GM18858 (cell line): Measurements from ENCODE around the gene TTLL3.

Experiments used
- ATAC-seq: cut with Tn5 transposase; IDR thresholded peaks from one replicate; pipeline ENCODE4 v1.9.1; 2021; ENCODE audit not compliant: unreplicated experiment

Gene TTLL3

DNA sequence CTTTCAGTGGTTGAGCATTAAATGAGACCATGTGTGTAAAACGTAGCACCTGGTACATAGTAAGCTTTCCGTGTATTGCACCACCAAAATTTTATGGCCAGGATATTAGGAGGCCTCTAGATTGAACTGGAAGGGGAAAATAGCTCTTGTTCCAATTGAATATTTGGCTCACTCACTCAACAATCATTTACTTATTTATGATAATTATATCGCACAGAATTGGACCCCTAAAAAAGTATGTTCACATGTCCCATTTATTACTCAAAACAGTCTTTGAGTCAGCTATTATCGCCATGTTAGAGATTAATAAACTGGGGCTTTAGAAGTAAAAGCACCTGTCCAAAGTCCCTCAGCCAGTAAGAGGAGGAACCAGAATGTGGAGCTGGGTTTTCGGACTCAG lies 5.1 kb upstream of the TTLL3 start:
- ATAC-seq, result no peak

DNA sequence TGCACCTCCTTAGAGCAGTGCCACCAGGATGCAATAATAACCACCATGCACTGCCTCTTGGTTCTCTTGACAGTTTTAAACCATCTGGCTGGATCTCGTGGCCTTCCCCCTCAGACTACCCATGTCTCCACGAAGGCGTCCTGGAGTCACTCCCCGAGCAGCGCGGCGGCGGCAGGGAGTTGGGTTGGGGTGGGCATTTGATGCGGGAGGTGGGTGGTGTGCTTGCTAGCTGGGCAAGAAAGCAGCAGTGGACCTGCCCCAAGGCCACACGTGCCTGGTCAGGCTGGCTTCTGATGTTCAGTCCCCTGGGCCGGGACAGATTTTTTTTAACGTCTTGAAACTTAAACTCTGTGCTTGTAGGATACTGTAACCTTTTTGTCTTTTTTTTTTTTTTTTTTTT lies 3.9 kb upstream of the TTLL3 start:
- no peak for ATAC-seq

DNA sequence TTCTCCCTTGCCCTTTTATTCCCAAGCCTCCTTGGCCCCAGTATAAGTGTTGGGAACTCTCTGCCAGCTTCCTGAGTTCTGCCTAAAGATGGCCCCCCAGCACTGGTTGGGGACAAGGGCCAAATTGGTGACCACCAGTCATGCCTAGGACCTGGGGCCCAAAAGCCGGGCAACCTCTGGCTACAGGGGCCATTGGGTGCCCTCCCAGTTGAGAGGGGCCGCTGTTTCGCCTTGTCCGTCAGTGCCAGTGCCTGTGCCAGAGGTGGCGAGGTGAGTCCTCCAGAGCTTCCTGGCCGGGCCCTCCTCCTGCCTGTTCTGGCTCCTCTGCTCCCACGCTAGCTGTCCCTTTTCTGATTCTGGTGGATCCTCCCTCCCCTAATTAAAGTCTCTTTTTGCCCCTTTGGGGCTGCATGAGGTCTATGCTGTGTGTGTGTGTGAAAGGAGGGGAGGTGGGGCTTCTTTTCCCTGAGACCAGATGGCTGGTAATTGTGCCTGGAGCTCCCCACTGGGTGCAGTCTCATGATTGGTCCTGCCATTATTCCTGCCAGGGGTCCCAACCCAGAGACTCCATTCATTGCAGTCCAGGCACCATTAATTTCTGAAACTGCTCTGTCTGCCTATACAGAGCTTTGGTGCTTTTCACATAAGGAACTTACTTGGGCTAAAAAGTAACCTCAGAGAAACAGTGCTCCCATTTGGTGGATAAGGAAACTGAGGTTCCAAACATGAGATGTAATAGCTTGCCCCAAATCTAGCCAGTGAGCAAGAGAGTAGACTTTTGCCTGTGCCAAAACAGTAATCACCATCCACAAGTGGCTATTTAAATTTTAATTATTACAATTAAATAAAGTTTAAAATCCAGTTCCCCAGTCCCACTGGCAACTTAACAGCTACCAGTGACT lies 3.1 kb upstream of the TTLL3 start:
- ATAC-seq, result no peak

DNA sequence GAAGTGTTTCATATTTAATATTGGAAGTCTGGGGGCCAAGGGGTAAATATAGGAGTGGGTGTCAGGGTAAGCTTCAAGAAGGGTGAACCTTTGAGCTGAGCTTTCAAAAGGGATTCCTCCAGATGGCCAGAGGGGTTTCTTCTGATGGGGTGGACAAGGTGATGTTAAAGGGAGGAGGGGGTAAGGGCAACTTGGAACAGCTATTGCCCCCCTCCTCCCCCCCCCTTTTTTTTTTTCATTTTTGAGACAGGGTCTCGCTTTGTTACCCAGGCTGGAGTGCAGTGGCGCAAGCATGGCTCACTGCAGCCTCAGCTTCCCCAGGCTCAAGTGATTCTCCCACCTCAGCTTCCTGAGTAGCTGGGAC lies 2.1 kb upstream of the TTLL3 start:
- no peak for ATAC-seq

DNA sequence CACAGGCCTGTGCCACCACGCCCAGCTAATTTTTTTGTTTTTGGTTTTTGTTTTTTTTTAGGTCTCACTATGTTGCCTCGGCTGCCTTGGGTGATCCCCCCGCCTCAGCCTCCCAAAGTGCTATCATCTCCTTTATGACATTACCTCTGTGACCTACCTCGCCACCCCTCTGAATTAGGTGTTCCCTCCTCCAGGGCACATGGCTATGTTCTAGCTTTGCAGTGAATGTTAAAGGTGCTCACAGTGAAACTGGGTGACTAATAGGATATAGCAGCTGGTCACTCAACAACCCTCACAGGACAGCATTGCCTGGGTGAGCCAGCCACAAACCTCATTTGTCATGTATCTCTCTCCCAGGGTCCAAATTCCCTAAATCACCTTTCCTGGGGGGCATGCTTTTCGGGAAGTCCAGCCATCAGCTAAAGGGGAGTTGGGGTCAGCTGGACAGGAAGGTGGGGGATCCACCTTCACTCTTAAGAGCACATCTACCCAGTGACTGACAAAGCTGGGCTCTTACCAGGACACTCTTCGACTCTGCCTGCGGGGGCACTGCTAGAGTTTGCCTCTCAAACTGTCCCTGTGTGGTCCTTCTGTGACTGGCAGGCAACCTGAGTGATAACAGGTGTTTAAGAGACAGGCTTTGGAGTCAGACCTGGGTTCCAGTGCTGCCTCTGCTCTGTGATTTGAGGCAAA lies 1.6 kb upstream of the TTLL3 start:
- peak; percentile 49 for ATAC-seq

DNA sequence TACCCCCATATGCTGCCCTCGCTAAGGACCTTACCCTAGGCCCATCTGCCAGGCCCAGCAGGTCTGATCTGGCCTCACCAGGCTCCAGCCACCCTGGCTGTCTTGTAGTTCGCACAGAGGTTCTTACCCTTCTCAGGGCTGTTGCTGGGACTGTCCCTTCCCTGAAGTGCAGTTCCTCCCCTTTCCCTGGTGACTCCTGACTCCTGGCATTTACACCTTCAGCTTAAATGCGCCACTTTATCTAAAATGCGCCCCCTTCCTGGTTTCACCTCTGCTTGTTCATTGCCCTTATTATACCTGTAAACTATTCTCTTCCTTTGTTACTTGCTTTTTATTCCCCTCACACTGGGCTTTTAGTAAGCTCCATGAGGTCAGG lies 835 bp upstream of the TTLL3 start:
- no peak for ATAC-seq

DNA sequence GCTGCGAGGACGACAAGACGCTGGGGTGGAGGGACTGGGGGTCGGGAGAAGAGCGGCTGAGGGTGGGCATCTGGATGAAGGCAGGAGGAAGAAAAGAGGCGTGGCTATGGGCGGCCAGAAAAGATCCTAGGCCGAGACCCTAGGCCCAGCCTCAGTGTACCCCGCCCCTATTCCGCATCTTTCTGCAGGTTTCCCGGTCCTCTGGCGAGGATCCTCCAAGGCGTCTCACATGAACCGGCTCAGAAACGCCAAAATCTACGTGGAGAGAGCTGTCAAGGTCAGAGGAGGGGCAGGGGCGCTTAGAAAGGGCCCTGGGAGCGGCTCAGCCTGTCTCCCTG lies 340 bp downstream of the TTLL3 start:
- ATAC-seq, result no peak

DNA sequence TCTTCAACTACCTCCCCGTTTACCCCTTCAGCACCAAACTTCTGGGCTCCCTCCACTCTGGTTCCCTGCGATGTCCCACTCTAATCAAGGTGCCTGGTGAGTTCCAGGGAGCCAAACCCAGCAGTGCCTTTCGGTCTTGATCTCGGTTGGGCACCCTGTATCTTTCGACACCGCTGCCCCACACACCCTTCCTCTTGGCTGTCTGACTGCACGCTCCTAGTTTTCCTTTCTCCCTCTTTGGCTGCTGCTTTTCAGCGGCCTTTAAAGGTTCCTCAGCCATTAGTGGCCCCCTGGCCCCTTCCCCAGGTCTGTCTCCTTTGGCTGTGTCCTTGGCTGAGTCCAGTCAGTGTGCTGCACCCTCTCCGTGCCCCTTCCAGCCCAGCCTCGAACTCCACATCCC lies 784 bp downstream of the TTLL3 start:
- ATAC-seq, result no peak

DNA sequence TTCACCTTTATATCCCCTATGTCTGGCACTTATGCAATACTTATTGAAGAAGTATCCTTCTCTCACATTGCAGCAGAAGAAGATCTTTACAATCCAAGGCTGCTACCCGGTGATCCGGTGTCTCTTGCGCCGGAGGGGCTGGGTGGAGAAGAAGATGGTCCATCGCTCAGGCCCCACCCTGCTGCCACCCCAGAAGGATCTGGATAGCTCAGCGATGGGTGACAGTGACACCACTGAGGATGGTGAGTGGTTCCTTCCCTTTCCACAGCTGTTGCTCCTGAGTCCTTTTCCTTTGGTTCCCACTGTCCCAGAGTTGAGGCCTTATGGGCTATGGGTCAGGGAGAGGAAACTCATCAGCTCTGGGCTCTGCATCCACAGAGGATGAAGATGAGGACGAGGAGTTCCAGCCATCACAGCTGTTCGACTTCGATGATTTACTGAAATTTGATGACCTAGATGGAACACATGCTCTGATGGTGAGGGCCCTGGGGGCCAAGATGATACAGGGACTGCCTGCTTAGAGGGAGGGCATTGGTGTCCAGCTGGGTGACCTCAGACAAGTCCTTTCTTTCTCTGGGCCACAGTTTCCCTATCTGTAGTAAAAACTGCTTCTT lies 2.9 kb downstream of the TTLL3 start:
- ATAC-seq, result no peak

DNA sequence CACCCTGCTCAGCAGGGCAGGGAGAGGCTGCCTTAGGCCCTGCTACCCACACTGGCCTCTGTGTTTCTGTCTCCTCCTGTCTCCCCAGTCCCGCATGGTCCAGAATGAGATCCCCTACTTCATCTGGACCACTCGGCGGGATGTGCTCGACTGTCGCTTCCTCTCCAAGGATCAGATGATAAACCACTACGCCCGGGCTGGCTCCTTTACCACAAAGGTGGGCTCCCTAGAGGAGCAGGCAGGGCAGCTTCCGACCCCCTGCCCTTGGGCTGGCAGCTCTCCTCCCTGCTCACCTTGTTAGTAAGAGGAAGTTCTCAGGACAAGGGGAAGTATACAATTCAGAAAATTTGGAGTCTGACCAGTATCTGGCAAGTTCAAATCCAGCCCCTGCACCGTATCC lies 5.9 kb downstream of the TTLL3 start:
- ATAC-seq, result no peak

DNA sequence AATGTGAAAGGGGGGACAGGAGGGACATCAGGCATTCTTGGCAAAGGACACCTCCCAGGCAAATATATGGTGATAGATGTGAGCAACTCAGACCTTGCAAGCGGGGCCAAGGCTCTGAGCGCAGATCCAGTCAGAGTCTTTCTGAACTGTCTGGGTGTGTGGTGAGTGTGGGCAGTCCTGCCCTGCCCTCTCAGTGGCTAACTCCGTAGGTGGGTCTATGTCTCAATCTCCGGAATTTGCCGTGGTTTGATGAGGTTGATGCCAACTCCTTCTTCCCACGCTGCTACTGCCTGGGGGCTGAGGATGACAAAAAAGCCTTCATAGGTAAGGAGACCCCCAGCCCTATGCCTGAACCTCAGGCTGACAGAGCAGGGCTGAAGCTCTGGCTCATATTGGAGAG lies 7.4 kb downstream of the TTLL3 start:
- ATAC-seq, result no peak

DNA sequence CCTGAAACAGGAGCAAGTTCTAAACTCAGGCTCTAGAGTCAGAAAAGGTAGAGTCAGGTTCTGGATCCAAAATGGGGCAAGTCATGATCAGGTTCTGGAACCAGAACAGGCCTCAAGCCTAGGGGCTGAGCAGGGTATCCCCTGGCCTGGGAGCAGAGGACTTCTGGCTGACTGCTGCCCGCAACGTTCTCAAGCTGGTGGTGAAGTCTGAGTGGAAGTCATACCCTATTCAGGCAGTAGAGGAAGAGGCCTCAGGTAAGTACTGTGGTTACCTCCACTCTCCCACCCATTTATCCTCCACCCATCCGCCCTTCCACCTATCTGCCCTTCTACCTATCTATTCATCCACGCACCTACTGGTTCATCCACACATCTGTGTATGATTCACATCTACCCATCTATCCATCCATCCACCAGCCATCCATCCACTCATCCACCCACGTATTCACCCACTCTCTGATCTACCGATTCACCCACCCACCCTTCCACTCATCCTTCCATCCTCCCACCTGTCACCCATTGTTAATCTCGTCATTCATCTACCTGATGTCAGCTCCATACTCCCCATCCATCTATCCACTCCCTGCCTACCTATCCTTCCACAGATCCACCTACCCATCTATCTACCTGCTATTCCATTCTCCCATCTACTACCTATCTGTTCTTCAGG lies 8.7 kb downstream of the TTLL3 start:
- no peak for ATAC-seq

DNA sequence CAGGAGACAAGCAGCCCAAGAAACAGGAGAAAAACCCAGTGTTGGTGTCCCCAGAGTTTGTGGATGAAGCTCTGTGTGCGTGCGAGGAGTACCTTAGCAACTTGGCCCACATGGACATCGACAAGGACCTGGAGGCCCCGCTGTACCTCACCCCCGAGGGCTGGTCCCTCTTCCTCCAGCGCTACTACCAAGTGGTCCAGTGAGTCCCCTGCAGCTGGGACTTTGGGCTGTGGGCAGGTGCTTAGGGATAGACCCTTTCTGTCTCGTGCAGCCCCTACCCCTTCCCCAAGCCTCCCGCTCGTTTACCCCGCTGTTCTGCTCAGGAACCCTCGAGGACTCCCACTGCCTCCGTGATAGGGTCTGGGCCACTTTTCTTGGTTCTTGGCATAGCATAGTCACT lies 10.5 kb downstream of the TTLL3 start:
- ATAC-seq, result no peak

DNA sequence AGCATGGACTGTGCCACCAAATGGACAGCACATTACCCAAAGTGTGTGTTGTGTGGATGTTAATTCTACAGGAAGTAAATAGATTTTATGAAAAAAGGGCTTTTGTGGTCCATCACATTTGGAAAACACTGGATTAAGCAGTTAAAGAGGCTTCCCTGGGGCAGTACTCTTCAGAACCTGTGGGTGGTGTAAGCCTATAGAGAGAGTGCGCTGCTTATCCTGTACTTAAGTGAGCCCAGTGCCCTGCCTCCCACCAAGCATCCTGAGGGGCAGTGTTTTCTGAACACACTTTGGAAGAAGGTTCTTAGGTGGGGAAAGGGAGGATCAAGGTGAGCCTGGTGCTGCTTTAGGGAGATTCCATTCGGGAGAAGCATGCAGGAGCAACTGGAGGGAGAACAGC lies 10.9 kb downstream of the TTLL3 start:
- no peak for ATAC-seq

DNA sequence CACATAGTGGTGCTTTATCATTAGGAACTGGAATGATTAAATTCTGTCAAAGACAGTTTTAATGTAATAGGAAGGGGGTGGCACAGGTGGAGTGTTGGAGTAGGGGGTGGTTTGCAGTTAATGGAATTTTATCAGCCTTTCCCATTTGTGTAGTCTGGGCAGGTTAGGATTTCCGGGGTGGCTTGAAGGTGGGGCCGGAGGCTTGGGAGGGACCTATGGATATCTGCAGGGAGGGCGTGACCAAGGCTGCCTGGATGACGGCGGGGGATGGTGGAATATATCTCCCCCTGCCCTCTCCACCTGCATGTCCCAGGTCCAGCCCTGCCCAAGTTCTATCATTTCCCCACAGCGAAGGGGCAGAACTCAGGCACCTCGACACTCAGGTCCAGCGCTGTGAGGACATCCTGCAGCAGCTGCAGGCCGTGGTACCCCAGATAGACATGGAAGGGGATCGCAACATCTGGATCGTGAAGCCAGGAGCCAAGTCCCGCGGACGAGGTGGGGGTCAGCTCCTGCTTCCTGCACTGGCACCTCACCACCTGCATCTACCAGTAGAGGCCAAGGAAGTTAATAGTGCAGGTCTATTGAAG lies 15.5 kb downstream of the TTLL3 start:
- ATAC-seq, result no peak

DNA sequence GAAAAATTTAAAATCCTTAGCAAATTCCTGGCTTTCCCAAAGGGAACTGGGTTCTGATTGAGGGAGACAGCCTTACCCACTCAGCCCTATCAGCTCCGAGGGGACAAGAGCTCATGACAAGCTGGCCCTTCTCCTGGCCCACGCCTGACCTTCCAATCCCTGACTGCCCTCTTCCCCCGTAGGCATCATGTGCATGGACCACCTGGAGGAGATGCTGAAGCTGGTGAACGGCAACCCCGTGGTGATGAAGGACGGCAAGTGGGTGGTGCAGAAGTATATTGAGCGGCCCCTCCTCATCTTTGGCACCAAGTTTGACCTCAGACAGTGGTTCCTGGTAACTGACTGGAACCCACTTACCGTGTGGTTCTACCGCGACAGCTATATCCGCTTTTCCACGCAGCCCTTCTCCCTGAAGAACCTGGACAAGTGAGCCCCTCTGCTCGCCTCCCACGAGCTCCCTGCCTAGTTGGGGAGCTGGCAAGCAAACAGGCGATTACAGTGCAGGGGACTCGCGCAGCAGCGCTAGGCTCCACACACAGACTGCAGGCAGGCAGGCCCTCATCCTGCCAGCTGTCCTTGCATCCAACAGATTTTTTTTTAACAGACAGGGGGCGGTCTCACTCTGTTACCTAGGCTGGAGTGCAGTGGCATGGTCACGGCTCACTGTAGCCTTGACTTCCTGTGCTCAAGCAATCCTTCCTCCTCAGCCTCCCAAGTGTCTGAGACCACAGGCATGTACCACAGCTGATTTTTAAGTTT lies 16.9 kb downstream of the TTLL3 start:
- no peak for ATAC-seq

DNA sequence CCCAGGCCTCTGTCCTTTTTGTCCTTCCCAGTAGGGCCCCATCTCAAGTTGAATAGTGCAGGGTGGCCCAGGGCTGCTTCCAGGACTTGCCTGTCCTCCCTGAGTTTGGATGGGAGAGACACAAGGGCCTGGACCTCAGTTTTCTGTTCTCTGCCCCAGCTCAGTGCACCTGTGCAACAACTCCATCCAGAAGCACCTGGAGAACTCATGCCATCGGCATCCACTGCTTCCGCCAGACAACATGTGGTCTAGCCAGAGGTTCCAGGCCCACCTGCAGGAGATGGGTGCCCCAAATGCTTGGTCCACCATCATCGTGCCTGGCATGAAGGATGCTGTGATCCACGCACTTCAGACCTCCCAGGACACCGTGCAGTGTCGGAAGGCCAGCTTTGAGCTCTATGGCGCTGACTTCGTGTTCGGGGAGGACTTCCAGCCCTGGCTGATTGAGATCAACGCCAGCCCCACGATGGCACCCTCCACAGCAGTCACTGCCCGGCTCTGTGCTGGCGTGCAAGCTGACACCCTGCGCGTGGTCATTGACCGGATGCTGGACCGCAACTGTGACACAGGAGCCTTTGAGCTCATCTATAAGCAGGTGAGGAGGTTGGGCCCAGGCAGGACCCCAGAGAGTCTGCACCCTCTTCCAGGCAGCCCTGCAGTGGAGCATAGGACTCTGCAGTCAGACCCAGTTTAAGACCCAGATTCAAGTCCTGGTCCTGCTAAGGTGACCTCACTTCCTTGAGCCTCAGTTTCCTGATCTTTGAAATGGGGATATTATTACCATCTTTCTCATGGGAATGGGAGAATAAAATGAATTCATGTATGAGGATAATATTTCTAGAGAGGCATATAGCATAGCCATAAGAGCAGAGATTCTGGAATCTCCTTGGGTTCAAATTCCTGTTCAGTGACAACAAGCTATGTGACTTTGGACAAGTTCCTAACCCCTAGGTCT lies 19.0 kb downstream of the TTLL3 start:
- no peak for ATAC-seq

DNA sequence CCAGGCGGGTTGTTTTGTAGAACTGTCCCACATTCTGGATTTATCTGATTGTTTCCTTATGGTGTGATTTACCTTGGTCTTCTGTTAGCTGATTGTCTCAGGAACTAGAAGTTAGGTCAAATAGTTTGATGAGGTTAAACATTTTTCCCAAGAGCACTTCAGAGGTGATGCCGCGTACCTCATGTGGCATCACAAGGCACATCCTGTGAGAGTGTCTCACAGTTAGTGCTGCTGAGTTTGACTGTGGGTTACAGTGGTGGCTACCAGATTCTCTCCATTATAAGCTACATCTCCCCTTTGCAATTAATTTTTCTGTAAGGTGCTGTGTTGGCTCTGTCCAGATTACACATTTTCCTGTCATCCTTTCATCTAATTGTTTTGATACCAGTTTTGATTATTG lies 21.2 kb downstream of the TTLL3 start:
- no peak for ATAC-seq

DNA sequence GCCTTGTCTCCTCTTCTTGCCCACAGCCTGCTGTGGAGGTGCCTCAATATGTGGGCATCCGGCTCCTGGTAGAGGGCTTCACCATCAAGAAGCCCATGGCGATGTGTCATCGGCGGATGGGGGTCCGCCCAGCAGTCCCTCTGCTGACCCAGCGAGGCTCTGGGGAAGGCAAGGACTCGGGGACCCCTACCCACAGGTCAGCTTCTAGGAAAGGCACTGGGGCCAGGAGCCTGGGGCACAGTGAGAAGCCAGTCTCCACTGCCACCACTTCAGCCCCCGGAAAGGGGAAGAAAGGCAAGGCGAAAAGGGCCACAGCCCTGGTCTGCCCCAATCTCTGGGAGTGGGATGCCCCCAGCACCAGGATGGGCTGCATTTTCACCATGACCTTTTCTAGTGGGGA lies 23.0 kb downstream of the TTLL3 start:
- ATAC-seq, result no peak
